RKO (cell line): ENCODE results near the gene PKMYT1.
"Not testable (repeated sequence)": the region's sequence is repeated elsewhere in the genome, so short reads cannot be mapped to it uniquely, and the experiment has no call there.

Experiments
- DNase-seq: peaks from one replicate; pipeline ENCODE4 v3.0.0-alpha.2; 2016; ENCODE audit warnings: low spot score

PKMYT1 gene

GRCh38 chr16:2959206-2959605 lies 21.0 kb downstream of the PKMYT1 start:
- DNase-seq, result no peak

GRCh38 chr16:2956579-2956956 lies 23.7 kb downstream of the PKMYT1 start:
- DNase-seq, result no peak

DNA sequence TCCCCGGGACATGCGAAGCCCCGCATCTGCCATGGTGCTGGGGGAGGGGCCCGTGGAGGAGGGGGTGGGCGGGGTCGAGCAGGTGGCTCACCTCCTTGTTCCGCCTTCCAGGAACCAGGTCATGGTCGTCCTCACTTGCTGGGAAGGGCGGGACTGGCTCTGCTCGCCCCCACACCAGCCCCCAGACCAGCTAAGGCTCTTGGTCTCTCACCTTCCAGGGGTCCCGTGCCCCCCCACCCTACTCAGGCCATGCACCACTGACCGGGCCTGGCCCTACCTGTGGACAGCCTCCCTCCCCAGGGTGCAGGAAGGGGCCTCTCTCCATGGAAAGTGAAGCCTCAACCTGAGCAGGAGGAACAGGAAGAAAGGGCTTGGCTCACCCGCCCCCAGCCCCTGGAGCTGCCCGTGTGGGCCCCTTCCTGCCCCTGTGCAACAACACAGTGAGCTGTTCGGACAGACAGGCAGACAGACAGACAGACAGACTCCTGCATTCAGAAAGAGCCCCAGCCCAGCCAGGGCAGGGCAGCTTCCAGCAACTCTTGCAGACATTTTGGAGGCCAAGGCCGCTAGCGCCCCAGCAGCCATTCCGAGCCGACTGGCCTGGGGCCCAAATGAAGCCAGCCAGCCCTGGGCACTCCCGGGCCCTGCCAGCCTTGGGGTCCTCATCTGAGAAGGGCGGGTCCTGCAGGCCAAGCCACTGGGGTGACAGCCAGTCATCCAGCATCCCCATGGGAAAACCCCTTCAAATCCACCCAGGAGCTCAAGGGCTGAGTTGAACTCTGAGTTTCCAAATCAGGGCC lies 24.3 kb downstream of the PKMYT1 start:
- DNase-seq, result no peak

DNA sequence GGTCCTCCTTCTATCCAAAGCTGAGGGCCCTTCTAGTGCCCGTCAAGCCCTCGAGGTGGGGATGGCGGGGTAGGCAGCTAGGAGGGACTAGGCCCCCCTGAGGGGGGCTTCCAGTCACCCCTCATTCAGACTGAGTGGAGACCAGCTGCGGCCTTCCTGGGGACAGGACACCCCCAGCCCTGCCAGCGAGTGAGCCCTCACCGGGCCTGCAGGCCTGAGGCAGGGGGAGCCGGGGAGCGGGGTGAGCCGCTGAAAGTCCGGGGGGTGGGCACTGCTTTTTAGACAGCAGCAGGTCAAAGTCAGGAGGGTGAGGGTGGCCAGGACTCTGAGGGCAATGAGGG lies 24.8 kb downstream of the PKMYT1 start:
- DNase-seq, result no peak

DNA sequence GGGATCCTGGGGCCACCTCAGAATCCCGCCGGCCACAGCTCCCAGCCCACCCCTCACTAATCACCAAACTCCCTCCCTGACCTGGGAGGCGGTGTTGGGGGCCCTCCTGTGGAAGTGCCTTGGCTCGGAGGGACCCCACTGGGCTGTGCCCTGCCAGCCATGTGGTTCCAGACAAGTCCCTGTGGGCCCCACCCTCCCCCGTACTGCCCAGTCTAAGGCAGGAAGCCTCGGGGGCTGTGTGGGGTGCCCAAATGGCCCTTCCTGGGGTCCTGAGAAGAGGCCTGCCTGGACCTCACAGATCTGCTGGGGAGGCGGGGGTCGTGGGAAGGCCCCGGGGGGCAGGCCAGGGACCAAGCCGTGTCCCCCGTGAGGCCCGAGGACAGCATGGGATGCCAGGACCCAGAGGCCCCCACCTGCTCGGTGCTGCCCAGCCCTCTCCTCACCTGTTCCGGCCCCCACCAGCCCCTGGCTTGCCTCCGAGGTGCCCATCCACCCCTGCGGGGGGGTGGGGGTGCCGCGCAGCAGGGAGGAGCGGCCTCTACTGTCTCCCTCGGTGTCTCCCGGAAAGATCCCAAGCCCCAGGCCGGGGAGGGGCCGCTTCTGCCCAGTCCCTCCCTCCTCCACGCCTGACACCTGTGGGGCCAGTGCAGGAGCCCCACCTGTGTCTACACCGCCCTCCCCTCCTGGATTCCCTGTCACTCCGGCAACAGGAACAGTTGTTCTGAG lies 25.4 kb downstream of the PKMYT1 start:
- DNase-seq, result no peak

GRCh38 chr16:2953706-2954627 lies 26.3 kb downstream of the PKMYT1 start:
- DNase-seq, result no peak

DNA sequence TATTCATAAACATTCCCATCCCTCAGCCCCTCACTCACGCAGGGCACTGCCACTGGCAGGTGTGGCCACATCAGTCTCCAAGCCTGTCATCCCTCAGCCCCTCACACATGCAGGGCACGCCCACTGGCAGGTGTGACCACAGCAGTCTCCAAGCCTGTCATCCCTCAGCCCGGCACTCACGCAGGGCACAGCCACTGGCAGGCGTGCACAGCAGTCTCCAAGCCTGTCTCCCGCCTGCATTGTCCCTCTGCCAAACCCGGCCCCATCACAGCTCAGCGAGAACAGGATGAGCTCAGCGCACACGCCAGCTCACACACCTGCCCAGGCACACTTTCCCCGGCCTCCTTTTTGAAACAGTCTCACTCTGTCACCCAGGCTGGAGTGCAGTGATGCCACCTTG lies 27.6 kb downstream of the PKMYT1 start:
- no peak for DNase-seq

GRCh38 chr16:2950773-2951172 lies 29.5 kb downstream of the PKMYT1 start:
- DNase-seq, result no peak

DNA sequence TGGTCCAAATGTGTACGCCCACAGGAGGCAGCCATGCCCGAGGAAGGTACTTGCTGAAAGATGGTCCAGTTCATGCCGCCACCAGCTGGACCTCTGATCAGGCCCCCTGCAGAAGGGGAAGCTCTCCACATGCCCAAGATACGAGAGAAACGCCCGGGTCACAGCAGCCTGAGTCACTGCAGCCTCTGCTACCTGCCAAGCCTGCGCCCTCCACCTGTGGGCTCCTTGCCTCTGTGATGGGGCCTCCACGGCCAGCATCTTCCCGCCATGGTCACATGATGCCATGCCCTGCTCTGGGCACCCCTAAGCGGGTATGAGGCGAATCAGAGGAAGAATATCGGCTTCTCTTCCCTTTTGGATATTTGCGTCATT lies 29.9 kb downstream of the PKMYT1 start:
- DNase-seq, result no peak

DNA sequence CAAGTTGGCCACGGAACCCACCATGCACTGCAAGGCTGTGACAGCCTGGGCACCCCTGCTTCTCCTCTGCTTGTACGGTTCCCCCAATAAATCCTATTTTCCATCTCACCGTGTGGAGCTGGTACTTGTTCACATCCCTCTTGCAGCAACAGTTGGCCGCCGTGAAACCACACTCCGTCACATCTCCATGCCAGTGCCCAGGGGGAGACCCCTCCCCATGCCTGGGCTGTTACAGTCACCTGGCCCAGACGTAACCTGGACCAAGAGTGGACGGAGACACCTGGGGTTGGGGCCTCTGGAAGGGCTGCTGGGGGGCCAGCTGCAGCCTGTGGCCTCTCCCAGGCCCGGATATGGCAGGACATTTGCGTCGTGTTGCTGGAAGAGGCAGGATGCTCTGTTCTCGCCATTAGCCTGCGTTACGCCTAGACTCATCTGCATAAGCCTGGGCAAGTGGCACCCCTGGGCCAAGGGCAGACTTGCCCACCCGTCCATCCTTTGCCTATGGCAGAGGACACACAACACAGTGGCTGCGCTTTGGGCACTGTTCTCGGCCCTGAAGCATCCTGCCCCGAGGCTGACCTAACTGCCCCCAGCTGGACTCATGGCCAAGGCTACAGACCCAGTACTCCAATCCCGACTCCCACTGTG lies 30.4 kb downstream of the PKMYT1 start:
- DNase-seq, result no peak

GRCh38 chr16:2948807-2949704 lies 31.2 kb downstream of the PKMYT1 start:
- DNase-seq, result no peak

DNA sequence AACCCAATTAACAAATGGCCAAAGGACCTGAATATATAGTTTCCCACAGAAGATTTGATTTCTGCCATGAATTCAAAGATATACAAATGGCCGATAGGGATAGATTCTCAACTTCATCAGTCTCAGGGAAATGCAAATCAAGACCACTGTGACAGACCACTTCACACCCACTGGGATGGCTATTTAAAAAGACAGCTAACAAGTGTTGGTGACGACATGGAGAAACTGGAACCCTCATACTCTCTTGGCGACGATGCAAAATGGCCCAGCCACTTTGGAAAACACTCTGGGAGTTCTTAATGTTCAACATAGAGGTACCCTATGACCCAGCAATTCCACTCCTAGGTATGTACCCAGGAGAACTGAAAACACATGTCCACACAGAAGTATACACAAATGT lies 33.6 kb downstream of the PKMYT1 start:
- no peak for DNase-seq

GRCh38 chr16:2943716-2944115 lies 36.5 kb downstream of the PKMYT1 start:
- DNase-seq, result not testable (repeated sequence)

DNA sequence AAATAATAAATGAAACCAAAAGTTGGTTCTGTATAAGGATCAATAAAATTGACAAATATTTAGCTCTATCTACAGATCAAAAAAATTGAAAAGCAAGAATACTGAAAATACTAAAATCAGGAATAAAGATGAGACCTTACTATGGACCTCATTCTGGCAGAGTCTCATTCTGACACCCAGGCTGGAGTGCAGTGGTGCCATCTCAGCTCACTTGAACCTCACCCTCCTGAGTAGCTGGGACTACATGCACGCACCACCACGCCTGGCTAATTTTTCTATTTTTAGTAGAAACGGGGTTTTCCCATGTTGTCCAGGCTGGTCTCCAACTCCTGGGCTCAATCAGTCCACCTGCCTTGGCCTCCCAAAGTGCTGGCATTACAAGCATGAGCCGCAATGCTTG lies 38.2 kb downstream of the PKMYT1 start:
- no peak for DNase-seq

DNA sequence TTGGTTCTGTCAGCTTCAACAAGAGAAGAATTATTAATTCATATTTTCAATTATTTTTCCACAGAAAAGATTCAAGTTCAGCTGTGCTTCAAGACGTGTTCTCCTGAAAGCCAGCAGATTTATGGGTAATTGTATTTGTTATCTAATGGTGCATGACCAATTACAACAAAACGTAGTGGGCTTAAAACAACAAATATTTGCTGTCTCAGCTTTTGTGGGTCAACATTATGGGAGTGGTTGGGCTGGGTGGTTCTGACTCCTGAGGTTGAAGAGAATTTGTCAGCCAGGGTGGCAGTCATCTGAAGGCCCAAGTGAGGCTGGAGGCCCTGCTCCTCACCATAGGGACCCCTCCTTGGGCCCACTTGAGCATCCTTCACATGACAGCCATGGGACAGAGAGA lies 40.3 kb downstream of the PKMYT1 start:
- no peak for DNase-seq

DNA sequence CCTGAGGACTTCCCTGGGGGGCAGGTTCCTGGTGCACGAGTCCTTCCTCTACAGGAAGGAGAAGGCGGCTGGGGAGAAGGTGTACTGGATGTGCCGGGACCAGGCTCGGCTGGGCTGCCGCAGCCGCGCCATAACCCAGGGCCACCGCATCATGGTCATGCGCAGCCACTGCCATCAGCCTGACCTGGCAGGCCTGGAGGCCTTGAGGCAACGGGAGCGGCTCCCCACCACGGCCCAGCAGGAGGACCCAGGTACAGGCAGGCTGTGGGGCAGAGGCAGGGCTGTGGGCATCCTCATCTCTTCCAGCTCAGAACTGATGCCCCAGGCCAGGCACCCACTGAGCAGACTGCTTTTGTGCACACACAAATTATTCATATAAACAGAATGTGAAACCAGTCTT lies 42.0 kb downstream of the PKMYT1 start:
- DNase-seq, result no peak

GRCh38 chr16:2937170-2937569 lies 43.1 kb downstream of the PKMYT1 start:
- no peak for DNase-seq

DNA sequence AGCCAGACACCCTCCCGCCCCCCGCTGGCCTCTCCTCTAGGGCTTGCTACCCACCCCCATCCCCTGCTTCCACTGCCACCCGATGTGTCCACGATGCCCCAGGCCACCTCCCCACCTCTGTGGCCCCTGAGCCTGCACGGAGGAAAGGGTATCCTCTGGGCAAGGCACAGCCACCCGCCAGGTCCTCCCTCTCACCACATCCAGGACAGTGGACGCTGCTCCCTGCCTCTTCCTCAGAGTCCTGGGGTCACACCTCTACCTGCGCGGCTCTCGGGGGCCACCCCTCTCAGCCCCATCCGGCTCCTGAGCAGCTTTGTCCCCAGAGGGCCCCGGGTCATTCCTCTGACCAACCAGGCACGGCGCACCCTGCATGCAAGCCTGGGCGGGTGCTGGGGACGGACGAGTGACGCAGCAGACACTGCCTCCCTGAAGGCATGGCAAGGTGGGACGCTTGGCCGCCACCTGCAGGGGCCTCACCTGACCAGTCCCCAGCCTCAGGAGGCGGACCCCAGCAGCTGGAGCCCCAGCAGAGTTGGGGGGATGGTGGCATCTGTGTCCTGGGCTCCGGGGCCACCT lies 43.7 kb downstream of the PKMYT1 start:
- DNase-seq, result no peak

DNA sequence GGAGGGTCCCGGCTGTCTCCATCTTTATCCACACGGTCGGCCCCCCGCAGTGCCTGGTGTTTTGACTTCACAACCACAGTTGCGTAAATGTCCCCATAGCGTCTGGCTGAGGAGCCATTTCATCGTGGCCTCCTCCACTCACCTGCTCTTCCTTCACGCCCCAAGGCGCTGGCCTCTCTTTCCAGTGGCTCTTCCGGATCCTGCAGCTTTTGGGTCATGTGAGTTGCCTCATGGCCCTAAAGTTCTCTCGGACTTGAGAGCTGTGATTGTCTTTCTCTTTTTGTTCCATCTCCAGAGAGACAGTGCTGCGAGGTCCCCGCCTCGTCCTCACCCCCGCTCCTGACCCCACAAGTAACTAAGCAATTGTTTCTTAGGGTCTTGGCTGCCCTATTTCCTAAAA lies 45.8 kb downstream of the PKMYT1 start:
- DNase-seq, result no peak

DNA sequence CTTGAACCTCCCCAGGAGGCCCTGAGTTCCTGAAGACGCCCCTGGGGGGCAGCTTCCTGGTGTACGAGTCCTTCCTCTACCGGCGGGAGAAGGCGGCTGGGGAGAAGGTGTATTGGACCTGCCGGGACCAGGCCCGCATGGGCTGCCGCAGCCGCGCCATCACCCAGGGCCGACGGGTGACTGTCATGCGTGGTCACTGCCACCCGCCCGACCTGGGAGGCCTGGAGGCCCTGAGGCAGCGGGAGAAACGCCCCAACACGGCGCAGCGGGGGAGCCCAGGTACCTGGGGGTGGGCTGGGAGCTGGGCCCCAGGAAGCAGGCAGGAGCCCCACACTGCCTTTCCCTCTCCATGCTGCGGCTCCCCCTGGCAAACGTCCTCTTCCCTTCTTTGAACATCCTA lies 46.5 kb downstream of the PKMYT1 start:
- no peak for DNase-seq

DNA sequence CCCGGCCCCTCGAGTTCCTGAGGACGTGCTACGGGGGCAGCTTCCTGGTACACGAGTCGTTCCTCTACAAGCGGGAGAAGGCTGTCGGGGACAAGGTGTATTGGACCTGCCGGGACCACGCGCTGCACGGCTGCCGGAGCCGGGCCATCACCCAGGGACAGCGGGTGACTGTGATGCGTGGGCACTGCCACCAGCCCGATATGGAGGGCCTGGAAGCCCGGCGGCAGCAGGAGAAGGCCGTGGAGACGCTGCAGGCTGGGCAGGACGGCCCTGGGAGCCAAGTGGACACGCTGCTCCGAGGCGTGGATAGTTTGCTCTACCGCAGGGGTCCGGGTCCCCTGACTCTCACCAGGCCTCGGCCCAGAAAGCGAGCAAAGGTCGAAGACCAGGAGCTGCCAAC lies 47.1 kb downstream of the PKMYT1 start:
- no peak for DNase-seq
